H1 (cell line): Measurements from ENCODE around the gene TTC38. TPM values are rescaled to one million over a fixed set of nuclear protein-coding genes. Genes with fewer than 3 reads are reported as not detected.

Experiments used
- CTCF ChIA-PET: fragments of 300-600 bp; sonication (Branson Sonifier 250); formaldehyde crosslinking; loops from one replicate; lab custom pipeline; 2021; ENCODE audit not compliant: partially characterized antibody; lab: Charles Lee
- POLR2A ChIA-PET: fragments of 300-600 bp; sonication (Branson Sonifier 250); formaldehyde crosslinking; loops from one replicate; lab custom pipeline; 2021; ENCODE audit warnings: inconsistent platforms; ENCODE audit not compliant: partially characterized antibody; lab: Charles Lee
- DNase-seq, 2 experiments: peaks; one replicate each; pipeline versions ENCODE4 v3.0.0 to v3.0.0-alpha.2; 2010 to 2022; ENCODE audit warnings: low spot score in 2 of 2, low read depth in 1 of 2, mixed read lengths in 1 of 2
- FAIRE-seq: peaks from 2 replicates; lab custom pipeline; 2011; peaks lifted over from hg19 to GRCh38; lab: Jason Lieb, UNC
- H2AFZ ChIP-seq: 2 replicates; pipeline ENCODE4 v1.8.1; 2012; ENCODE audit warnings: low read length, inconsistent platforms
- H2AK5ac ChIP-seq: 2 replicates; pipeline ENCODE4 v1.6.1; 2013; ENCODE audit warnings: low read depth, low read length
- H2BK120ac ChIP-seq: replicated peaks from 2 replicates; pipeline ENCODE3; 2013; ENCODE audit warnings: low read depth, low read length, inconsistent platforms
- H2BK12ac ChIP-seq: 2 replicates; pipeline ENCODE4 v1.6.1; 2013; ENCODE audit warnings: low read depth, low read length
- H2BK15ac ChIP-seq: 2 replicates; pipeline ENCODE4 v1.6.1; 2013; ENCODE audit warnings: low read length
- H2BK20ac ChIP-seq: 2 replicates; pipeline ENCODE4 v1.6.1; 2013; ENCODE audit warnings: low read length
- H2BK5ac ChIP-seq: 2 replicates; pipeline ENCODE4 v1.6.1; 2013; ENCODE audit warnings: low read depth, low read length
- H3K14ac ChIP-seq: 2 replicates; pipeline ENCODE4 v1.6.1; 2013; ENCODE audit warnings: inconsistent platforms; ENCODE audit not compliant: insufficient read length
- H3K18ac ChIP-seq: 2 replicates; pipeline ENCODE4 v1.6.1; 2013; ENCODE audit warnings: low read length; ENCODE audit errors: extremely low read depth
- H3K23ac ChIP-seq: 2 replicates; pipeline ENCODE4 v1.6.1; 2013; ENCODE audit warnings: inconsistent platforms; ENCODE audit not compliant: insufficient read length
- H3K23me2 ChIP-seq: 2 replicates; pipeline ENCODE4 v1.6.1; 2013; ENCODE audit warnings: low read depth, low read length
- H3K27ac ChIP-seq: 2 replicates; pipeline ENCODE4 v1.6.1; 2011; ENCODE audit warnings: low read depth, low read length, inconsistent platforms
- H3K27me3 ChIP-seq, 4 experiments: replicated peaks in 1 of 4; 1 replicate in 1 of 4; 2 replicates in 3 of 4; pipeline versions ENCODE4 v1.6.1 to v1.8.1; 2011 to 2013; ENCODE audit warnings: low read length in 3 of 4, mild to moderate bottlenecking in 3 of 4, inconsistent platforms in 2 of 4, mixed read lengths in 2 of 4, moderate library complexity in 1 of 4; ENCODE audit not compliant: control insufficient read depth in 3 of 4, insufficient read depth in 3 of 4; ENCODE audit errors: extremely low read depth in 1 of 4
- H3K36me3 ChIP-seq, 4 experiments: 2 replicates each; pipeline versions ENCODE4 v1.6.1 to v1.8.1; 2011 to 2013; ENCODE audit warnings: mild to moderate bottlenecking in 4 of 4, low read length in 3 of 4, moderate library complexity in 2 of 4, control low read depth in 1 of 4, inconsistent platforms in 1 of 4; ENCODE audit not compliant: insufficient read depth in 4 of 4, control insufficient read depth in 2 of 4
- H3K4ac ChIP-seq: replicated peaks from 2 replicates; pipeline ENCODE3; 2013; ENCODE audit warnings: low read length, low read depth, mixed read lengths, inconsistent platforms; ENCODE audit not compliant: insufficient read length
- H3K4me1 ChIP-seq, 4 experiments: replicated peaks in 1 of 4; 1 replicate in 1 of 4; 2 replicates in 3 of 4; pipeline versions ENCODE4 v1.6.1 to v1.8.1; 2011 to 2013; ENCODE audit warnings: low read length in 3 of 4, inconsistent platforms in 2 of 4, mixed read lengths in 1 of 4; ENCODE audit not compliant: insufficient read depth in 4 of 4, control insufficient read depth in 3 of 4
- H3K4me2 ChIP-seq, 2 experiments: 2 replicates each; pipeline versions ENCODE4 v1.6.1 to v1.8.1; 2011 to 2013; ENCODE audit warnings: low read depth in 2 of 2, low read length in 2 of 2, control low read depth in 1 of 2, inconsistent platforms in 1 of 2, mild to moderate bottlenecking in 1 of 2; ENCODE audit not compliant: insufficient read depth in 1 of 2
- H3K4me3 ChIP-seq, 4 experiments: fragments of 200-600, 300-600 bp in 1 of 4; sonication (generic), shearing (Covaris generic), sonication (Bioruptor Twin) in 1 of 4; 2 replicates each; pipeline versions ENCODE4 v1.5.1 to v1.8.1; 2011 to 2016; ENCODE audit warnings: low read length in 4 of 4, low read depth in 3 of 4, control low read depth in 2 of 4, inconsistent platforms in 2 of 4, mild to moderate bottlenecking in 2 of 4, mixed read lengths in 1 of 4, moderate library complexity in 1 of 4; ENCODE audit not compliant: insufficient read depth in 2 of 4; ENCODE audit errors: extremely low read depth in 1 of 4
- H3K56ac ChIP-seq: replicated peaks from 2 replicates; pipeline ENCODE3; 2013; ENCODE audit warnings: low read depth, mild to moderate bottlenecking, mixed read lengths, low read length, inconsistent platforms; ENCODE audit not compliant: insufficient read length
- H3K79me1 ChIP-seq: 2 replicates; pipeline ENCODE4 v1.6.1; 2013; ENCODE audit warnings: low read depth, low read length, control low read depth
- H3K79me2 ChIP-seq, 2 experiments: 2 replicates each; pipeline versions ENCODE4 v1.6.1 to v1.8.1; 2012 to 2013; ENCODE audit warnings: low read length in 2 of 2, mild to moderate bottlenecking in 2 of 2, inconsistent platforms in 1 of 2; ENCODE audit not compliant: insufficient read depth in 2 of 2, control insufficient read depth in 1 of 2
- H3K9ac ChIP-seq, 4 experiments: replicated peaks in 1 of 4; 1 replicate in 1 of 4; 2 replicates in 3 of 4; pipeline versions ENCODE4 v1.6.1 to v1.8.1; 2011 to 2013; ENCODE audit warnings: low read depth in 3 of 4, low read length in 3 of 4, control low read depth in 2 of 4, mild to moderate bottlenecking in 2 of 4, moderate library complexity in 2 of 4, inconsistent platforms in 1 of 4; ENCODE audit errors: extremely low read depth in 1 of 4
- H3K9me3 ChIP-seq, 2 experiments: 2 replicates each; pipeline versions ENCODE4 v1.6.1 to v1.8.1; 2012 to 2013; ENCODE audit warnings: mild to moderate bottlenecking in 2 of 2, moderate library complexity in 2 of 2, control low read depth in 1 of 2, inconsistent platforms in 1 of 2, low read depth in 1 of 2, low read length in 1 of 2, mixed read lengths in 1 of 2; ENCODE audit not compliant: insufficient read depth in 2 of 2
- H4K20me1 ChIP-seq, 2 experiments: replicated peaks in 1 of 2; 2 replicates each; pipeline versions ENCODE3 to v1.8.1; 2011 to 2013; ENCODE audit warnings: inconsistent platforms in 2 of 2, low read length in 2 of 2, mild to moderate bottlenecking in 1 of 2; ENCODE audit not compliant: insufficient read depth in 2 of 2, control insufficient read depth in 1 of 2
- H4K5ac ChIP-seq: 2 replicates; pipeline ENCODE4 v1.6.1; 2013; ENCODE audit warnings: low read length, low read depth, mixed read lengths, inconsistent platforms; ENCODE audit not compliant: insufficient read length
- H4K8ac ChIP-seq: 2 replicates; pipeline ENCODE4 v1.8.0; 2013; ENCODE audit warnings: mild to moderate bottlenecking, moderate library complexity, low read length, inconsistent platforms; ENCODE audit not compliant: insufficient read depth; ENCODE audit errors: extremely low read depth
- H4K91ac ChIP-seq: replicated peaks from 2 replicates; pipeline ENCODE3; 2013; ENCODE audit warnings: low read length, mixed read lengths, inconsistent platforms; ENCODE audit not compliant: insufficient read length
- RAD21 ChIP-seq, 2 experiments: IDR thresholded peaks in 1 of 2; conservative IDR thresholded peaks in 1 of 2; 2 replicates each; pipeline ENCODE4 v1.6.1; 2011; ENCODE audit warnings: low read depth in 2 of 2, low read length in 2 of 2, improper control_type of control experiment in 1 of 2, inconsistent platforms in 1 of 2, mild to moderate bottlenecking in 1 of 2, moderate library complexity in 1 of 2
- SRF ChIP-seq: IDR thresholded peaks from 2 replicates; pipeline ENCODE4 v1.6.1; 2011; ENCODE audit warnings: mild to moderate bottlenecking, low read depth, low read length, moderate library complexity
- WGBS, 2 experiments: shearing (Covaris generic) in 1 of 2; methylation state at CpG; one replicate each; pipeline versions ENCODE4 v1.1.6 to v1.1.7; 2013 to 2015; ENCODE audit warnings: low lambda C conversion rate in 2 of 2, mixed read lengths in 2 of 2, inconsistent platforms in 1 of 2, low coverage in 1 of 2, missing lambda C conversion rate in 1 of 2; ENCODE audit not compliant: insufficient replicate concordance in 2 of 2, insufficient coverage in 1 of 2, insufficient read length in 1 of 2; ENCODE audit errors: extremely low coverage in 1 of 2, missing lambda C conversion rate in 1 of 2; 5-methylcytosine and 5-hydroxymethylcytosine counted together
- polyA plus RNA-seq, 7 experiments: library from polyadenylated mRNA; depleted of rRNA in 3 of 7; stranded (reverse) in 5 of 7; unstranded in 2 of 7; fragments of >200 nt in 5 of 7; fragments of 200-250 nt in 2 of 7; gene quantifications; 1 replicate in 5 of 7; 2 replicates in 1 of 7; 4 replicates in 1 of 7; pipeline versions ENCODE4 v1.2.1 to v1.2.3, GENCODE V29; 2011 to 2013; ENCODE audit warnings: missing spikeins in 2 of 7, mixed read lengths in 2 of 7
- total RNA-seq: library from RNA; stranded (reverse); fragmentation: NEBNext Ultra II Directional; extraction: Animal tissue kit (Norgen Biotek cat#: 25700); gene quantifications from 2 replicates; pipeline ENCODE4 v1.2.1, GENCODE V29; 2021

Gene TTC38
- total and polyA plus RNA-seq, 2 of the 8 experiments (the other 6 are each of a cell fraction or from before 2014, with no cell fraction given) = 25.3 to 34.8 TPM

GRCh38 chr22:46229701-46230100 lies 38.1 kb upstream of the TTC38 start:
- no peak overlapping the region for H3K9ac ChIP-seq
- no peak overlapping the region for H4K91ac ChIP-seq
- H3K79me1 ChIP-seq = no peaks in the 10 kb centered on the region
- H3K27ac ChIP-seq = no peak overlapping the region
- POLR2A ChIA-PET = interaction anchor here (0.7 kb wide), 1 partner anchor 609 kb away, joined by 3 read pairs; no protein-coding TSS in a partner anchor
- H2AK5ac ChIP-seq = no peak overlapping the region
- WGBS, 2 experiments = 94% methylated on average over 8 of the region's 8 CpGs; no CpG with 5 or more reads in 1 of the 2 experiments
- H2AFZ ChIP-seq = no peak overlapping the region
- no peaks in the 10 kb centered on the region for H3K23me2 ChIP-seq
- H3K36me3 ChIP-seq = no peaks in the 10 kb centered on the region
- no peak overlapping the region for H4K5ac ChIP-seq
- H3K9me3 ChIP-seq = no peaks in the 10 kb centered on the region
- H2BK20ac ChIP-seq = no peak overlapping the region
- H3K4ac ChIP-seq = no peak overlapping the region
- peaks cover 0 to 9% of the 10 kb centered on the region in 2 experiments for H4K20me1 ChIP-seq
- no peak overlapping the region for H2BK5ac ChIP-seq
- CTCF ChIA-PET = interaction anchor here (0.9 kb wide), 1 partner anchor 29 kb away, joined by 3 read pairs; no protein-coding TSS in a partner anchor
- H3K27me3 ChIP-seq = no peaks in the 10 kb centered on the region
- no peak overlapping the region for H4K8ac ChIP-seq
- H3K56ac ChIP-seq = no peak overlapping the region
- no peaks in the 10 kb centered on the region; a peak in 2 of 7 replicates for H3K4me1 ChIP-seq
- no peak overlapping the region for H3K23ac ChIP-seq
- DNase-seq (no peak), FAIRE-seq (no peak)
- H3K79me2 ChIP-seq = no peaks in the 10 kb centered on the region
- H2BK120ac ChIP-seq = no peak overlapping the region
- H2BK12ac ChIP-seq = no peak overlapping the region
- H3K4me3 ChIP-seq = no peak overlapping the region
- no peak overlapping the region for H2BK15ac ChIP-seq
- H3K18ac ChIP-seq = no peak overlapping the region
- H3K14ac ChIP-seq = no peak overlapping the region
- H3K4me2 ChIP-seq = no peak overlapping the region
- TF ChIP-seq SRF = no peak
- TF ChIP-seq RAD21 (IDR thresholded peaks at IDR 0.05 in 1 of 2, conservative IDR thresholded peaks at IDR 0.05 in 1 of 2; ENCODE audit: low read depth in 2 of 2, low read length in 2 of 2) = no peak
